ENCODE results near the gene SARDH. TPM values are rescaled to one million over a fixed set of nuclear protein-coding genes. Genes with fewer than 3 reads are reported as not detected.
A peak's percentile ranks its signal among the peaks of the same experiment; 100 is the strongest.

SARDH gene
- total RNA-seq, 2 experiments from 2014 or later: 5.5 to 5.6 TPM

- no peaks in the 10 kb centered on the region for H3K9me3 Mint-ChIP-seq
- ChIA-PET CTCF (interaction anchor here (1.2 to 1.6 kb wide), 3 partner anchors 9 to 24 kb away, joined by 3 to 4 read pairs (median 3); no protein-coding TSS in a partner anchor), POLR2A (interaction anchor here (2.1 to 4.5 kb wide), 2 partner anchors 9 to 16 kb away, joined by 7 to 33 read pairs; no protein-coding TSS in a partner anchor)
- peaks cover 4% of the 10 kb centered on the region for H3K36me3 Mint-ChIP-seq (ENCODE audit: low read depth)
- no peak overlapping the region for H3K27ac Mint-ChIP-seq
- H3K4me3 Mint-ChIP-seq: no peak overlapping the region
- intact Hi-C loops (cut with micrococcal nuclease): no loop called here
- no peak for DNase-seq
- H3K4me1 Mint-ChIP-seq (ENCODE audit: low read depth): peaks cover 22% of the 10 kb centered on the region
- no peak for ATAC-seq
- no peaks in the 10 kb centered on the region for H3K27me3 Mint-ChIP-seq
- TF ChIP-seq CTCF (IDR thresholded peaks at IDR 0.05): no peak
Measured at GRCh38 chr9:133684936-133685361, 53.2 kb downstream of the SARDH start.

GRCh38 chr9:133684121-133684935 lies 53.8 kb downstream of the SARDH start:
- Mint-ChIP-seq H3K4me3 (peak overlapping the region; percentile 65), H3K9me3 (no peaks in the 10 kb centered on the region), H3K36me3 (ENCODE audit: low read depth) (peaks cover 4% of the 10 kb centered on the region), H3K27me3 (no peaks in the 10 kb centered on the region), H3K4me1 (ENCODE audit: low read depth) (peaks cover 22% of the 10 kb centered on the region), H3K27ac (peak overlapping the region; percentile 99)
- POLR2A ChIA-PET: interaction anchor here (0.6 to 4.5 kb wide), 8 partner anchors 8 to 715 kb away, joined by 3 to 33 read pairs (median 4); no protein-coding TSS in a partner anchor
- ATAC-seq: peak; percentile 9
- DNase-seq: no peak
- CTCF ChIA-PET: interaction anchor here (0.9 to 1.6 kb wide), 11 partner anchors 9 to 54 kb away, joined by 3 to 5 read pairs (median 3); partner anchors contain the start of gene SARDH
- intact Hi-C loops (cut with micrococcal nuclease): no loop called here
- no peak for TF ChIP-seq CTCF (IDR thresholded peaks at IDR 0.05)

- DNase-seq (peak; percentile 93), ATAC-seq (peak; percentile 94)
- Mint-ChIP-seq H3K27me3 (no peaks in the 10 kb centered on the region), H3K36me3 (ENCODE audit: low read depth) (peaks cover 4% of the 10 kb centered on the region), H3K9me3 (no peaks in the 10 kb centered on the region), H3K27ac (peak overlapping the region; percentile 99), H3K4me3 (peak overlapping the region; percentile 65), H3K4me1 (ENCODE audit: low read depth) (peaks cover 22% of the 10 kb centered on the region)
- ChIA-PET POLR2A (interaction anchor here (0.6 to 4.5 kb wide), 12 partner anchors 8 to 716 kb away, joined by 3 to 33 read pairs (median 3); no protein-coding TSS in a partner anchor), CTCF (interaction anchor here (0.9 to 1.6 kb wide), 11 partner anchors 10 to 54 kb away, joined by 3 to 5 read pairs (median 3); partner anchors contain the start of gene SARDH)
- TF ChIP-seq CTCF (IDR thresholded peaks at IDR 0.05): no peak
- intact Hi-C loops (cut with micrococcal nuclease): no loop called here
Measured at GRCh38 chr9:133683586-133684120, 54.5 kb downstream of the SARDH start.

GRCh38 chr9:133682818-133683585 lies 55.1 kb downstream of the SARDH start:
- H3K36me3 Mint-ChIP-seq (ENCODE audit: low read depth): peaks cover 4% of the 10 kb centered on the region
- ChIA-PET POLR2A (interaction anchor here (0.6 to 4.5 kb wide), 10 partner anchors 8 to 717 kb away, joined by 3 to 33 read pairs (median 4); no protein-coding TSS in a partner anchor), CTCF (interaction anchor here (0.9 to 1.6 kb wide), 11 partner anchors 10 to 55 kb away, joined by 3 to 5 read pairs (median 3); partner anchors contain the start of gene SARDH)
- intact Hi-C loops (cut with micrococcal nuclease): no loop called here
- H3K27ac Mint-ChIP-seq: peak overlapping the region; percentile 99
- ATAC-seq (no peak), DNase-seq (peak; percentile 18)
- H3K4me3 Mint-ChIP-seq: peak overlapping the region; percentile 65
- peaks cover 26% of the 10 kb centered on the region for H3K4me1 Mint-ChIP-seq (ENCODE audit: low read depth)
- TF ChIP-seq CTCF (IDR thresholded peaks at IDR 0.05): no peak
- H3K9me3 Mint-ChIP-seq: no peaks in the 10 kb centered on the region
- H3K27me3 Mint-ChIP-seq: no peaks in the 10 kb centered on the region

Measured in activated CD8-positive, alpha-beta T cell treated with anti-CD3 and anti-CD28 coated beads for 36 hours (primary cell).